ENCODE measurements around the gene FBXO21.

GRCh38 chr12:117121441-117121840 is 68.8 kb downstream of the FBXO21 start:
- no peak for TF ChIP-seq SMC3 (IDR thresholded peaks at IDR 0.05; ENCODE audit: low read depth, low read length)
- no peak for TF ChIP-seq FOS (IDR thresholded peaks at IDR 0.05; ENCODE audit: low read depth, low read length)
- no peak for TF ChIP-seq NFE2L2 (IDR thresholded peaks at IDR 0.05; ENCODE audit: low read depth, low read length)
- TF ChIP-seq POLR2A (IDR thresholded peaks at IDR 0.05; ENCODE audit: low read depth, low read length) = no peak
- TF ChIP-seq, protein P1, sequence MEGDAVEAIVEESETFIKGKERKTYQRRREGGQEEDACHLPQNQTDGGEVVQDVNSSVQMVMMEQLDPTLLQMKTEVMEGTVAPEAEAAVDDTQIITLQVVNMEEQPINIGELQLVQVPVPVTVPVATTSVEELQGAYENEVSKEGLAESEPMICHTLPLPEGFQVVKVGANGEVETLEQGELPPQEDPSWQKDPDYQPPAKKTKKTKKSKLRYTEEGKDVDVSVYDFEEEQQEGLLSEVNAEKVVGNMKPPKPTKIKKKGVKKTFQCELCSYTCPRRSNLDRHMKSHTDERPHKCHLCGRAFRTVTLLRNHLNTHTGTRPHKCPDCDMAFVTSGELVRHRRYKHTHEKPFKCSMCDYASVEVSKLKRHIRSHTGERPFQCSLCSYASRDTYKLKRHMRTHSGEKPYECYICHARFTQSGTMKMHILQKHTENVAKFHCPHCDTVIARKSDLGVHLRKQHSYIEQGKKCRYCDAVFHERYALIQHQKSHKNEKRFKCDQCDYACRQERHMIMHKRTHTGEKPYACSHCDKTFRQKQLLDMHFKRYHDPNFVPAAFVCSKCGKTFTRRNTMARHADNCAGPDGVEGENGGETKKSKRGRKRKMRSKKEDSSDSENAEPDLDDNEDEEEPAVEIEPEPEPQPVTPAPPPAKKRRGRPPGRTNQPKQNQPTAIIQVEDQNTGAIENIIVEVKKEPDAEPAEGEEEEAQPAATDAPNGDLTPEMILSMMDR (conservative IDR thresholded peaks at IDR 0.05; ENCODE audit: low read depth, low read length) = no peak
